ENCODE measurements around the gene KCND3. TPM values are rescaled to one million over a fixed set of nuclear protein-coding genes. Genes with fewer than 3 reads are reported as not detected.

Gene KCND3
- total and polyA plus RNA-seq, 8 donors = 2.5 to 18.6 (median 6.9) TPM

- FAIRE-seq = no peak
- ATAC-seq = no peak
Measured at GRCh38 chr1:111958075-111958474, 31.4 kb downstream of the KCND3 start.

GRCh38 chr1:111956155-111956771, 33.2 kb downstream of the KCND3 start:
- H3K36me3 ChIP-seq = no peaks in the 10 kb centered on the region
- no peaks in the 10 kb centered on the region for H3K9me3 ChIP-seq
- no peak for TF ChIP-seq CTCF (IDR thresholded peaks at IDR 0.05)
- WGBS, 2 donors = 41 to 55% methylated on average over 13 of the region's 13 CpGs
- H3K4me3 ChIP-seq = no peak overlapping the region
- no peaks in the 10 kb centered on the region for H3K4me1 ChIP-seq
- no peak for FAIRE-seq
- no peaks in the 10 kb centered on the region for H3K27me3 ChIP-seq
- ATAC-seq = peak; percentile 14 to 83 (median 70)
- peak in 3 of 6 donors; percentile 50 to 61 (median 59) for DNase-seq
- no peak overlapping the region for H3K27ac ChIP-seq
- intact Hi-C loops (cut with DNase I) = no loop called here

More at GRCh38 chr1:111958075-111958474, 31.4 kb downstream of the KCND3 start:
- DNase-seq = no peak
- Histone ChIP-seq H3K4me3 (no peak overlapping the region), H3K27me3 (no peaks in the 10 kb centered on the region), H3K36me3 (no peaks in the 10 kb centered on the region), H3K27ac (no peak overlapping the region), H3K9me3 (no peaks in the 10 kb centered on the region), H3K4me1 (no peaks in the 10 kb centered on the region)
- TF ChIP-seq CTCF (IDR thresholded peaks at IDR 0.05) = no peak
- 93 to 94% methylated on average over 3 of the region's 3 CpGs for WGBS, 2 donors
- intact Hi-C loops (cut with DNase I) = no loop called here

- no peak overlapping the region for H3K27ac ChIP-seq
- H3K9me3 ChIP-seq = no peaks in the 10 kb centered on the region
- no peak for TF ChIP-seq CTCF (IDR thresholded peaks at IDR 0.05)
- no peaks in the 10 kb centered on the region for H3K4me1 ChIP-seq
- no peaks in the 10 kb centered on the region for H3K36me3 ChIP-seq
- WGBS, 2 donors = 73 to 78% methylated on average over 6 of the region's 6 CpGs
- DNase-seq = no peak
- H3K27me3 ChIP-seq = no peaks in the 10 kb centered on the region
- intact Hi-C loops (cut with DNase I) = no loop called here
- no peak for FAIRE-seq
- ATAC-seq = no peak
- no peak overlapping the region for H3K4me3 ChIP-seq
Measured at GRCh38 chr1:111955755-111956154, 33.7 kb downstream of the KCND3 start.

GRCh38 chr1:111953797-111954196, 35.7 kb downstream of the KCND3 start:
- ATAC-seq = no peak

More at GRCh38 chr1:111953797-111954196, 35.7 kb downstream of the KCND3 start:
- Histone ChIP-seq H3K27me3 (no peaks in the 10 kb centered on the region), H3K4me3 (no peak overlapping the region), H3K27ac (no peak overlapping the region), H3K4me1 (no peaks in the 10 kb centered on the region), H3K36me3 (no peaks in the 10 kb centered on the region), H3K9me3 (no peaks in the 10 kb centered on the region)
- intact Hi-C loops (cut with DNase I) = no loop called here
- FAIRE-seq (no peak), DNase-seq (no peak)
- TF ChIP-seq CTCF (IDR thresholded peaks at IDR 0.05) = no peak
- 73 to 74% methylated on average over 3 to 5 of the region's 5 CpGs for WGBS, 2 donors

Data from pancreas (tissue), 10 donors.